ENCODE measurements around the gene LCAT.
A peak's percentile ranks its signal among the peaks of the same experiment; 100 is the strongest.

Gene LCAT

DNA sequence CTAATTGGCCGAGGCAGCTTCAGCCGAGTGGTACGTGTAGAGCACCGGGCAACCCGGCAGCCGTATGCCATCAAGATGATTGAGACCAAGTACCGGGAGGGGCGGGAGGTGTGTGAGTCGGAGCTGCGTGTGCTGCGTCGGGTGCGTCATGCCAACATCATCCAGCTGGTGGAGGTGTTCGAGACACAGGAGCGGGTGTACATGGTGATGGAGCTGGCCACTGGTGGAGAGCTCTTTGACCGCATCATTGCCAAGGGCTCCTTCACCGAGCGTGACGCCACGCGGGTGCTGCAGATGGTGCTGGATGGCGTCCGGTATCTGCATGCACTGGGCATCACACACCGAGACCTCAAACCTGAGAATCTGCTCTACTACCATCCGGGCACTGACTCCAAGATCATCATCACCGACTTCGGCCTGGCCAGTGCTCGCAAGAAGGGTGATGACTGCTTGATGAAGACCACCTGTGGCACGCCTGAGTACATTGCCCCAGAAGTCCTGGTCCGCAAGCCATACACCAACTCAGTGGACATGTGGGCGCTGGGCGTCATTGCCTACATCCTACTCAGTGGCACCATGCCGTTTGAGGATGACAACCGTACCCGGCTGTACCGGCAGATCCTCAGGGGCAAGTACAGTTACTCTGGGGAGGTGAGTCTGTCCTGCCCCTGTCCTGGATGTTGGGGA, 34.7 kb downstream of the LCAT start:
- DNase-seq, result no peak

GRCh38 chr16:67907397-67908180, 36.3 kb downstream of the LCAT start:
- no peak for DNase-seq

- no peak for DNase-seq
Measured at GRCh38 chr16:67902831-67903230, 41.1 kb downstream of the LCAT start.

- DNase-seq, result no peak
Measured at GRCh38 chr16:67901734-67902133, 42.2 kb downstream of the LCAT start.

- no peak for DNase-seq
Measured at GRCh38 chr16:67897231-67897630, 46.7 kb downstream of the LCAT start.

DNA sequence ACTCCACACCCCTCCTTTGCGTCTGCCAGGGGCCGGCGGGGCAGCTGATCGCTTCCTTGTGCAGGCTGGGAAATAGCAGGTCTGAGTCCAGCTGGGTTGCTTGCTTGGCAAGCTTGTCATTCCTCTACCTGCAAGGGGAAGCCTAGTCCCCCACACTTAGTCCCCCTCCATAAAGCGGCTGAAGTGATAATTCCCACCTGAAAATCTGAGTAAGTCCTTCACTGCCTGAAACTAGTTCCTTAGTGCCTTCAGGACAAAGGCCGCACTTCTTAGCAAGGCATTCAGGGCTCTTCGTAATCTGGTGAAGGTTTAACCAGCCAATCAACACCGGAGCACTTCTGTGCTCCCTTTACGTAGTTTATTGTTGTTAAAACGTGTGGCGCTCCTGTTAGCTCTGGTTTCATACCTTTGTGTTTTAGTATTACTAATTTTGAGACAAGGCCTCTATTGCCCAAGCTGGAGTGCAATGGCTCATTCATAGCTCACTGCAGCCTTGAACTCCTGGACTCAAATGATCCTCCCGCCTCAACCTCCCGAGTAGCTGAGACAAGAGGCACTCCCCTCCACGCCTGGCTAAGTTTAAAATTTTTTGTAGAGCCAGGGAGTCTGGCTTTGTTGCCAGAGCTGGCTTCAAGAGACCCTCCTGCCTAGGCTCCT, 50.0 kb downstream of the LCAT start:
- peak in 1 of 2 donors; percentile 44 for DNase-seq

- DNase-seq, result peak; percentile 97 to 98
Measured at GRCh38 chr16:67892899-67893742, 50.8 kb downstream of the LCAT start, which contains the start of gene PSKH1. PSKH1 (plus strand) TSS chr16:67893254; CDS start chr16:67908750, 15,496 bp downstream.

- no peak for DNase-seq
Measured at GRCh38 chr16:67892375-67892774, 51.5 kb downstream of the LCAT start.

Data from inflammatory macrophage (primary cell).